HG03108 (cell line): ENCODE results near the gene LMX1A.

Experiments used
- ATAC-seq: cut with Tn5 transposase; IDR thresholded peaks from one replicate; pipeline ENCODE4 v1.9.1; 2021; ENCODE audit warnings: moderate library complexity; ENCODE audit not compliant: unreplicated experiment

The LMX1A gene

GRCh38 chr1:165367375-165367993, 11.0 kb upstream of the LMX1A start:
- no peak for ATAC-seq

GRCh38 chr1:165365341-165365740, 8.8 kb upstream of the LMX1A start:
- ATAC-seq: no peak

GRCh38 chr1:165364568-165365133, 8.1 kb upstream of the LMX1A start:
- no peak for ATAC-seq

- no peak for ATAC-seq
These were observed 361 bp upstream of the LMX1A start for GRCh38 chr1:165356876-165357275.

GRCh38 chr1:165355139-165355976, 1.2 kb downstream of the LMX1A start:
- ATAC-seq: no peak

- ATAC-seq: no peak
These were observed 1.8 kb downstream of the LMX1A start for GRCh38 chr1:165354739-165355138.

- ATAC-seq: no peak
These were observed 2.5 kb downstream of the LMX1A start for GRCh38 chr1:165353731-165354671.

- no peak for ATAC-seq
These were observed 3.8 kb downstream of the LMX1A start for GRCh38 chr1:165352442-165353293.

- no peak for ATAC-seq
These were observed 4.6 kb downstream of the LMX1A start for GRCh38 chr1:165351863-165352441.

GRCh38 chr1:165350840-165351239, 5.7 kb downstream of the LMX1A start:
- no peak for ATAC-seq

GRCh38 chr1:165345502-165345901, 11.0 kb downstream of the LMX1A start:
- ATAC-seq: no peak

GRCh38 chr1:165344736-165345135, 11.8 kb downstream of the LMX1A start:
- no peak for ATAC-seq

- ATAC-seq: no peak
These were observed 12.3 kb downstream of the LMX1A start for GRCh38 chr1:165344198-165344597.

GRCh38 chr1:165342587-165342986, 13.9 kb downstream of the LMX1A start:
- ATAC-seq: no peak

- no peak for ATAC-seq
These were observed 14.3 kb downstream of the LMX1A start for GRCh38 chr1:165342168-165342567.

- ATAC-seq: no peak
These were observed 17.4 kb downstream of the LMX1A start for GRCh38 chr1:165339164-165339563.

GRCh38 chr1:165330483-165330882, 26.0 kb downstream of the LMX1A start:
- no peak for ATAC-seq

- no peak for ATAC-seq
These were observed 27.4 kb downstream of the LMX1A start for GRCh38 chr1:165329104-165329503.

GRCh38 chr1:165328136-165328535, 28.4 kb downstream of the LMX1A start:
- ATAC-seq: no peak

GRCh38 chr1:165327538-165327937, 29.0 kb downstream of the LMX1A start:
- ATAC-seq: no peak
